Coronary artery (tissue), 2 donors: ENCODE results near the gene HAUS2.

Experiments
- DNase-seq: peaks from one replicate; pipeline ENCODE4 v3.0.0-alpha.2; 2017; ENCODE audit warnings: low spot score
- H3K27ac ChIP-seq, 2 donors: fragments of 200-600 bp; sonication (generic); one replicate each; pipeline ENCODE4 v1.5.1; 2016 to 2019
- H3K4me3 ChIP-seq: fragments of 200-600 bp; sonication (generic); 2 replicates; pipeline ENCODE4 v1.5.1; 2016; ENCODE audit warnings: mild to moderate bottlenecking, moderate library complexity
- CTCF ChIP-seq: fragments of 200-600 bp; sonication (generic); IDR thresholded peaks from one replicate; pipeline ENCODE4 v1.5.1; 2019; ENCODE audit warnings: antibody characterized with exemption

The HAUS2 gene

GRCh38 chr15:42608752-42609488 is 60.3 kb downstream of the HAUS2 start:
- Histone ChIP-seq H3K4me3 (no peak overlapping the region), H3K27ac (peak overlapping the region in 1 of 2 donors; percentile 0)
- no peak for DNase-seq
- no peak for TF ChIP-seq CTCF

DNA sequence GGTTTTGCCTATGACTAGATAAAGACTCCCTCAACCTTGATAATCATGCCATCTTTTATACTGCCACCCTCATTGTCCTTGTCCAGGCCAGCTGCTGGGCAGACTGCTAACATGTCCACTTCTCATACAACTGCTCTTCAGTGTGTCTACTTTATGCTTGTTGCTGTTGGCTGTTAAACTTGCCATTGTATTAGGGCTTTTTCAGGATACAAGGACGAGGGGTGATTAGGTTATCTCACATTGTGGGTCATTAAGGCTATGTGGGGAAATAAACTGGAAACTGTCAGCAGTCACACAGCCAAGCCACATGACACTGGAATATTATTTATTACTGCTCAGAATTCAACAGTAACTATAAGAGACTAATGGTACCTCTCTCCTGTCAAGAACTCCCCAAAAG is 62.9 kb downstream of the HAUS2 start:
- Histone ChIP-seq H3K27ac (no peak overlapping the region), H3K4me3 (no peak overlapping the region)
- no peak for DNase-seq
- TF ChIP-seq CTCF, result no peak

GRCh38 chr15:42612367-42612912 is 63.8 kb downstream of the HAUS2 start:
- DNase-seq, result no peak
- Histone ChIP-seq H3K27ac (no peak overlapping the region), H3K4me3 (no peak overlapping the region)
- TF ChIP-seq CTCF, result no peak

- no peak overlapping the region for H3K27ac ChIP-seq
- TF ChIP-seq CTCF, result no peak
- no peak for DNase-seq
- no peak overlapping the region for H3K4me3 ChIP-seq
These were observed 67.5 kb downstream of the HAUS2 start for GRCh38 chr15:42616107-42616506.
